ES-I3 (cell line): ENCODE measurements around the gene TNRC18.
"Not testable (repeated sequence)": the region's sequence is repeated elsewhere in the genome, so short reads cannot be mapped to it uniquely, and the experiment has no call there.

ENCODE experiments used
- H3K36me3 ChIP-seq: 2 replicates; pipeline ENCODE4 v1.6.1; 2013; ENCODE audit warnings: mild to moderate bottlenecking, low read length, control low read depth, moderate library complexity; ENCODE audit not compliant: insufficient read depth
- H3K4me1 ChIP-seq: 2 replicates; pipeline ENCODE4 v1.6.1; 2013; ENCODE audit warnings: mild to moderate bottlenecking, control low read depth, low read length; ENCODE audit not compliant: insufficient read depth
- H3K9ac ChIP-seq: 2 replicates; pipeline ENCODE4 v1.6.1; 2013; ENCODE audit warnings: low read depth, mild to moderate bottlenecking, low read length, moderate library complexity
- H3K9me3 ChIP-seq: 2 replicates; pipeline ENCODE4 v1.6.1; 2013; ENCODE audit warnings: mild to moderate bottlenecking, low read length, moderate library complexity; ENCODE audit not compliant: control insufficient read depth, insufficient read depth

Gene TNRC18

DNA sequence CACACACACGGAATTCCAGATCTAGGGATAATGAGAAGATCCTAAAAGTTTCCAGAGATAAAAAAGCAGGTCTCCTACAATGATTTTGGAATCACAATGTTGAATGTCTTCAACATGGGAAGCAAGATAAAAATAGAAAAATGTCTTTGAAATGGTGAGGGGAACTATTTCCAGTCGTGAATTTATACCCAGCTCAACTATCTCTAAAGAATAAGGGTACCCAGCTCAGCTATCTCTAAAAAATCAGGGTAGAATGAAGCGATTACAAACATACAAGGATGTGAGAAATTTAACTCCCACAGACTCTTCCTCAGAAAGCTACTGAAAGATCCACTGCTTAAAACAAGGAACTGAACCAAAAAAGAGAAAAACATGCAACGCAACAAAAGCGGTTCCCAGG lies 105.0 kb downstream of the TNRC18 start:
- H3K4me1 ChIP-seq, H3K36me3 ChIP-seq, H3K9me3 ChIP-seq, H3K9ac ChIP-seq: not testable (repeated sequence)

DNA sequence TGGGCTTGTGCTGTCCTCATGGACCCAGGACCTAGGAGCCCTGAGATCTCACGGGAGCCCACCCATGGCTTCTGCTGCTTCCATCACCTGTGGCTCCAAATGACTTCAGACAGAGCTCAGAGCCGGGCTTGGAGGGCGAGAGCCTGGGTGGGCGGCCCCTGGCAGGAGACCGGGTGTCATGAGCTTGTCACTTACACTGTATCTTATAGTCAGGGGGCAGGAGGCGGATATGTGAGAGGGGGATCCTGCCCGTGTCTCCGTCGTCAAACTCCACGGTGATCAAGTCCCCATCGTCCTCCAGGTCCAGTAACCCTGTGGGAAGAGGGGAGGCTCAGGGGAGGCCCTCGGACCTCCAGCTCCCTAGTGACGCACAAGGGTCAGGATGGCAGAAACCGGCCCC lies 107.9 kb downstream of the TNRC18 start:
- Histone ChIP-seq H3K4me1 (no peaks in the 10 kb centered on the region), H3K9me3 (no peaks in the 10 kb centered on the region; the same call in 1 of the 2 replicates), H3K9ac (no peak overlapping the region), H3K36me3 (no peaks in the 10 kb centered on the region)

DNA sequence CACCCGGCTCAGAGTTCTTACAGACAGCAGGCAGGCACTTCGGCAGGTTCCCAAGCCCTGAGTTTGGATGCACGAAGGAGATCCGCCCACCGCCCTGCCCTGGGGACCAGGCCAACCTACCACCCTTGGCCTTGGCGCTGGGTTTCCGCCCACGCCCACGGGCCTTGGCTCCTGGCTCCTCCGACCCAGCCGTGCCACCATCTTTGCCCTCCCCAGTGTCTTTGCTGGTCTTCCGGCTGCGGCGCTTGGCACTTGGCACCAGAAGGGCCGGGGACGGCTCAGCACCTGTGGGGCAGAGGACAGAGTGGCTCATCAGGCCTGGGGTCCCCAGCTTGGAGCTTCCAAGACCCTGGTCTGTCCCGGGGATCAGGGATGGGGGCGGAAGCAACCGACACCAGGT lies 108.8 kb downstream of the TNRC18 start:
- no peaks in the 10 kb centered on the region for H3K4me1 ChIP-seq
- H3K9me3 ChIP-seq: no peaks in the 10 kb centered on the region; the same call in 1 of the 2 replicates
- no peaks in the 10 kb centered on the region for H3K36me3 ChIP-seq
- H3K9ac ChIP-seq: no peak overlapping the region

DNA sequence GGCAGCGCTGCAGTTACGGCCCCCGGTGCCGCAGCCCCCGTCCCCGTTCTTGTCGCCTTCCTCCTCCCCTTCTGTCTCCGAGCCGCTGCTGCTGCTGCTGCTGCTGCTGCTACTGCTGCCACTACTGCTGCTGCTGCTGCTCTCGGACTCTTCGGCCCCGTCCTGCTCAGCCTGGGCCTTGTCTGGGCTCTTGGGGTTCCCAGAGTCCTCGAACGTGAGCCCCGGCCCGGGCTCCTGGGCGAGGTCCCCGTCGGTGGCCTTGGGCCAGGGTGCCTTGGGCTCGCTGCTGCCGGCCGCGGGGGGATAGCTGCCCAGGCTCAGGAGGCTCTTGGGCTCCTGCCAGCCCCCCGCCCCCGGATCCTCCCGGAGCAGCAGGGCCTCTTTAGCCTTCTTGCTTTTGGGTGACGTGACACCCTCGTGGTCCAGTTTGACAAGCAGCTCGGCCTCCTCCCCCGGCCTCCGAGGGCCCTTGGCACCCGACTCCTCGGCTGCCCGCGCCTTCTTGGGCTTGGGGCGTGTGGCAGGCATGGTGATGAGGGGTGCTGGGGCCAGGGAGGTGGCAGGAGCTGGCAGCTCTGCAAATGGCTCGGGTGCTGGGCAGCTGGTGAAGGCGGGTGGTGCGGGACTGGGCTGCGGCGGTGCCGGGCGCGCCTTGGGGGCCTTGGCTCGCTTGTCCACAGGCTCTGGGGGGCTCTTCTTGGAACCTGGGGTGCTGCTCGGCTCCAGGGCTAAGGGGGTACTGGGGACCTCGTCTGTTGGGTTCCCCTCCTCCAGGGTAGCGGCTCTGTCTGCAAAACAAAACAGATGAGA lies 110.4 kb downstream of the TNRC18 start:
- H3K36me3 ChIP-seq: not testable (repeated sequence)

DNA sequence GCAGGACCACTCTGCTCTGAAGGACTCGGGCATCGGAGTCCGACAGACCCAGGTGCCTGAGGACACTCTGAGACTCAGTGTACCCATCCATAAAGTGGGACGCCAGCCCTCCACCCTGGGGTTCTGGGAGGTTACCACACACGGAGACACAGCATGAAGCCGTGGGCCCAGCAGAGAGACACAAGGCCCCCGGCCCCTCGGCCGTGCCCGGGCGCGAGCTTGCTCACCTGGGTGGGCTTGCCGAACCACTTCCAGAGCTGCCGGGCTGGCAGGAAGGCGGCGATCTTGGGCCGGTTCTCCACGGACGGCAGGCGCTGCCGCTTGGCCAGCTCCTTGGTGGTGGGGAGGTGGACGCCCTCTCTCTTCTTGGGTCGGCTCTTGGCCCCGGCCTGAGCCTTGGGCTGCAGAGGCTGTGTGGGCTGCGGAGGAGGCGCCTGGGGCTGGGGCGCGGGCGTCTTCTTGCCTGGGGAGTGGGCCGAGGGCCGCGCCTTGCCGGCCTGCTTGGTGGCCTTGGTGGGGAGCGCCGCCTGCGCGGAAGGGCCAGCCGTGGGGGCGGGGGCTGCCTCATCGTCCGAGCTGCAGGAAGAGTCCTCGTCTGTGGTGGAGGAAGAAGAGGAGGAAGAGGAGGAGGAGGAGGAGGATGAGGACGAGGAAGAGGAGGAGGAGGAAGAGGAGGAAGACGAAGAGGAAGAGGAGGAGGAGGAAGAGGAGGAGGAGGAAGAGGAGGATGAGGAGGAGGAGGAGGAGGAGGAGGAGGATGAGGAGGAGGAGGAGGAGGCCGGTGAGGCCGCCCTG lies 111.2 kb downstream of the TNRC18 start:
- not testable (repeated sequence) for H3K9me3 ChIP-seq, H3K9ac ChIP-seq, H3K4me1 ChIP-seq, H3K36me3 ChIP-seq

More for the DNA sequence above, 110.4 kb downstream of the TNRC18 start:
- H3K9ac ChIP-seq, H3K4me1 ChIP-seq, H3K9me3 ChIP-seq: not testable (repeated sequence)

DNA sequence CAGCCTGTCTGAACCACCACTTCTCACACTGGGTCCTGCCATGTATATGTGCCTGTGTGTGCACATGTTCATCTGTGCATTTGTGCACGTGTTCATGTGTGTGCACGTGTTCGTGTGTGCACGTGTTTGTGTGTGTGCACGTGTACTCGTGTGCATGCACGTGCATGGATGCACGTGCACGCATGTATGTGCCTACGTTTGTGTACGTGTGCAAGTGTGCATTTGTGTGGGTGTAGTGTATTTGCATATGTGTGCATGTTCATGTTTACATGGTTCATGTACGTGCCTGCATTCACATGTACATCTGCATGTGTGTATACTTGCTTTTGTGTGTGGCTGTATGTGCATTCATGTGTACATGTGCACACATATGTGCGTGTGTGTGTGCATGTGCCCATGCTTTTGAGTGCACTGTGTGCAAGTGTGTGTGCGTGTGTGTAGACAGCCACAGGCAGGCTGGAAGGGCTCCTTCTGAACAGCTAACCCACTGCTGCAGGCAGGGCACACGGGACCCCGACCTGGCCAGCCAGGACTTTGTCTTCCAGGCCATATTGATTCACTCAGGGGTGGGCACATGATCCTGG lies 112.7 kb downstream of the TNRC18 start:
- Histone ChIP-seq H3K36me3 (no peaks in the 10 kb centered on the region), H3K9me3 (no peaks in the 10 kb centered on the region), H3K4me1 (no peaks in the 10 kb centered on the region), H3K9ac (no peak overlapping the region)

DNA sequence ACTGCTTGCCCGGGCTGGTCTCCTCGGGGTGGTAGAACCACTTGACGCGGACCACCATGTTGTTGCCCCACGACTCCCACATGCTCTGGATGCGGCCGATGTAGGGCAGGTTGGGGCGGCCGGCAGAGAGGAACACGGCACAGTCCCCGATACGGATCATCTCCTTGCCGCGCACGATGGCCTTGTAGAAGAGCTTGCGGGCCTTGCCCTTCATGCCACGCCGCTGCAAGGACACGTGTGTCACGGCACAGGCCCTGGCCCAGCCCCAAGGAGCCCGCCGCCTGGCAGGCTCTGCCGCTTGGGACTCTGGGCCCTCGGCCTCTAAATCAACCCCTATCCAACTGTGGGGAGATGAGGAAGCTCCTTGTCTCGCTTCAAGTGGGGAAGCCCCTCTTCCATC lies 114.5 kb downstream of the TNRC18 start:
- Histone ChIP-seq H3K9me3 (no peaks in the 10 kb centered on the region), H3K36me3 (no peaks in the 10 kb centered on the region), H3K9ac (no peak overlapping the region), H3K4me1 (no peaks in the 10 kb centered on the region)

DNA sequence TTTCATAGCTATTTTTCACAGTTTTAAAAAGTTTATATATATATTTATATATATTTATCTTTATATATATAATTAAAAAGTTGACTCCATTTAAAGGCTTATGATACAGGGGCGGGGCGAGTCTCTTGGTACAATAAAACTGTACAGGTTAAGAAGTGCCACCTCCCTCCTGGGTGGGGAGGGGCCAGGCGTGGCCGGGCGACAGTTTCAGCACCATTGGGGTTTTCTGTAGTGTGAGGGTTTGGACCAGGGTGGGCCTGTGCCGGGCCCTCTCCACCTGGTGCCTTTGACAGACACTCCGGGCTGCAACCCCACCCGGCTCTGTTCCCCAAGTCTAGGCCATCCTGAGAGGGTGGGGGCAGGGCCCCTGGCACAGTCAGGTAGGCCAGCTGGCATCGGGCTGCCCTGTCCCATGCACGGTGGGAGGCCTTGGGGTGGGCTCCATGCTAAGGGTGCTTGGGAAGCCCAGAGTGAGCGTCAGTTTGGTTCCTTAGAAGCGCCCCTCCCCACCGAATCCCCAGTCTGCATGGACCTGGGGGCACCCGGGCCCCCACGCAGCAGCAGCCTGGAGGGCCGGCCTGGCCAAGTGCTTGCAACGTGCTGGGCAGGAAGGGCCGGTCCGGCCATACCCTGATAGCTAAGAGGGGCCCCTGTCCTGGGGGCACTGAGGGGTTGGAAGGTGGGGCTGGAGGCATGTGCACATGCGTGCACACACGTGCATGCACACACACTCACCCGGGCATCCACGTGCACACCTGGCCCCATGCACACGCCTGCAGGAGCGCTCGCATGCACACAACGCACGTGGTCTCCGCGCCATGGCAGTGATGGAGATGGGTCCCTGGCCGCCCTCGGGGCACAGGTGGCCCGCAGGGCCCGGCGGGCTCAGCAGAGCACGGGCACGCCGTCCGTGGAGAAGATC lies 116.2 kb downstream of the TNRC18 start:
- not testable (repeated sequence) for H3K9ac ChIP-seq, H3K9me3 ChIP-seq, H3K4me1 ChIP-seq, H3K36me3 ChIP-seq

DNA sequence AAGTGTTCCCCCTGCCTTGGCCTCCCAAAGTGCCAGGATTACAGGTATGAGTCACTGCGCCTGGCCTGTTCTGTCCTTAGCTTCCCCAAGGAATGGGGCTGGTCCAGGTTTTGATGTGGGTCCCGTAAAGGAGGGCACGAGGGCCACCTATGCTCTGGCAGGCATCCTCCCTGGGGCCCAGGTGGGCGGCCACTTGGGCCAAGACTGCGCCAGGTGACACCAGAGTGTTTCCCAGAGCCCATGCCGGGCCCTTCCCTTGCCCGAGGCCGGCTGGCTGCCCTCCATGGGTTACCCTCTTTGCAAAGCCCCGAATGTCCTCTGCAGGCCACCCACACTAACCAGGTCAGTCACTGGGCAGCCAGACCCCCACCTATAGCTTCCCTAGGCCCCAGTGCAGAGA lies 118.6 kb downstream of the TNRC18 start:
- not testable (repeated sequence) for H3K4me1 ChIP-seq, H3K9me3 ChIP-seq, H3K9ac ChIP-seq, H3K36me3 ChIP-seq

DNA sequence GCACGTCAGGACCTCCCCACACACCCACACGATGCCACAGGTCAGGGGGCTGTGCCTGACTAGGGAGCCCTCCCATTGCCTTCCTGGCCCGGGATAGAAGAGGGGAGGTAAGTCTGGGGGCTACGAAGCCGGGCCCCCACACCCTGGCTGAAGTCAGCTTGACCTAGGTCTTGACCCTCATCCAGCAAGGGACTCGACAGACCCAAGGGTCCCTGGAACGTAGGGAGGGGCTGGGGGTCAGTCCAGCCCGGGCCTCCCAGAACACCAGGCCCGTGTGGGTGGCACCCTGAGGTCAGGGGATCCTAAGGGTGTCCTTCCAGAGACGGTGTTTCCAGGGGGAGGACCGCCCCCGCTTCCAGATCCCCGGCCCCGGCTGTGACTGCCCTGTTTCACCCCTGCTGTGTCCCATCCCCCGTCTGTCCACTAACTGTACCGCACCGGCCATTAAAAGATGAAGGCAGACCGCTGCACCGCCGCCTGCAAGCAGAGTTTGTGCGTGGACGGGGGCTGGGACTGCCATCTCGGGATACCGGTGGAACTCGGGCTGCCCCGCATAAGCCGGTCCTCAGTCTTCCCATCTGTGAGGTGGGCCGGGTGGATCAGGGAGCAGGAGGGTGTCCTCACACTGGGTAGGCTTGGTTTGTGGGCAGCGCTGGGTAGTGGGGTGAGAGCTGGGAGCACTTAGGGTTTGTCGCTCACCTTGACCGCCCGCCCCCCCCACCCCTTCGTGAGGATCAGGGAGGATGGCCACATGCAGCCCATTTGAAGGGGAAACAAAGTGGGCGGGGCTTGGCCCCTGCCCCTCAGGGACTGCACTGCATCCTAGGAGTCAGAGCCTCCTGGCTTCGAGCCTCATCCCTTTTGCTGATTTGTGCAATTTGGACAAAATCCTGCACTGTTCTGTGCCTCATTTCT lies 119.8 kb downstream of the TNRC18 start:
- Histone ChIP-seq H3K36me3 (no peaks in the 10 kb centered on the region), H3K9me3 (no peaks in the 10 kb centered on the region), H3K9ac (no peak overlapping the region), H3K4me1 (no peaks in the 10 kb centered on the region)

DNA sequence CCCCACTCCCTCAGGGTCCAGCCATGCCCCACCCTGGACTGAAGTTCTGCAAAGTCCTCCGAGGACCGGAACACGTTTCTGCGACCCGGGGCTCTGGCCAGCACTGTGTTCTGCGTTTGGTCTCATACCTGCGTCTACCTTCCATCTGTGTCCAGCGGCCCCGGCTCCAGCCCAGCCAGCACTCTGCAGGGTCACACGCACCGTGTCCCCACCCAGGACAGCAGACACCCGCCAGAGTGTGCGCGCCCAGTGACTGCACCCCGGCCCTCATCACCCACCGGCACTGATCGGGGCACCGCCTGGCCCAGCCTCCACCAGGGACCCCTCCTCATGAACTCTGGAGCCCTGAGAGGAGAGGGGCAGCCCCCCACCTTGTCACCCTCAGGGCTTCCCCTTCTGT lies 120.6 kb downstream of the TNRC18 start:
- H3K9ac ChIP-seq: no peak overlapping the region
- H3K4me1 ChIP-seq: no peaks in the 10 kb centered on the region
- H3K36me3 ChIP-seq: no peaks in the 10 kb centered on the region
- no peaks in the 10 kb centered on the region for H3K9me3 ChIP-seq

DNA sequence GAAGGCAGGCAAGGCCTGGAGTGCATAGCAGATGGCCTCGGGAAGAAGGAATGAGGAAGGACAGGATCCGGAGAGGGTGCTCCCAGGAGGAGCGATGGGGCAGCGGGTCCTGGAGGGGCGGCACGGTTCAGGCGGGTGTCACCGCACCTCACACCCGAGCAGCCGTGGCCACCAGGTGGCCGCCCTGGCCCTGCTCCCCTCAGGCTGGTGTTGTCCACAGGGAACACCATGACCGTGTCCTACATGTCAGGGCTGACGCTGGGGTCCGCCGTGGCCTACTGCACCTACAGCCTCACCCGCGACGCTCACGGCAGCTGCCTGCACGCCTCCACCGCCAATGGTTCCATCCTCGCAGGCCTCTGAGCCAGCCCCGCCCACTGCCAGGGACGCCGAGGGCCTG lies 121.1 kb downstream of the TNRC18 start:
- H3K9ac ChIP-seq: no peak overlapping the region
- no peaks in the 10 kb centered on the region for H3K36me3 ChIP-seq
- H3K4me1 ChIP-seq: no peaks in the 10 kb centered on the region
- H3K9me3 ChIP-seq: no peaks in the 10 kb centered on the region

DNA sequence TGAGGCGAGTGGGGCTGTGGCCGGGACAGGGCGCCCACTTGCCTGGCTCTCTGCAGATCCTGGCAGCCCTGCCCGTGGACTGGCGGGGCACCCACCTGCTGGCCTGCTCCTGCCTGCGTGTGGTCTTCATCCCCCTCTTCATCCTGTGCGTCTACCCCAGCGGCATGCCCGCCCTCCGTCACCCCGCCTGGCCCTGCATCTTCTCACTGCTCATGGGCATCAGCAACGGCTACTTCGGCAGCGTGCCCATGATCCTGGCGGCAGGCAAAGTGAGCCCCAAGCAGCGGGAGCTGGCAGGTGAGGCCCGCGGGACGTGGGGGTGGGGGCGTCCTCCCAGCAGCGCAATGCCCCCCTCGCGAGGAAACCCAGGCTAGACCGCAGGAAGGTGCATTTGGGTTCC lies 123.3 kb downstream of the TNRC18 start:
- Histone ChIP-seq H3K36me3 (no peaks in the 10 kb centered on the region), H3K9me3 (no peaks in the 10 kb centered on the region), H3K9ac (no peak overlapping the region), H3K4me1 (peaks cover 4% of the 10 kb centered on the region; the same call in 1 of the 2 replicates)
